GM23248 (cell line): ENCODE data around the gene TSEN15. TPM values are rescaled to one million over a fixed set of nuclear protein-coding genes. Genes with fewer than 3 reads are reported as not detected.
"Not testable (repeated sequence)": the region's sequence is repeated elsewhere in the genome, so short reads cannot be mapped to it uniquely, and the experiment has no call there.

Experiments
- DNase-seq: peaks from one replicate; pipeline ENCODE4 v3.0.0-alpha.2; 2015
- H2AFZ ChIP-seq: fragments of 200-600 bp; sonication (generic); 2 replicates; pipeline ENCODE4 v1.6.1; 2016; ENCODE audit warnings: antibody characterized with exemption
- H3F3A ChIP-seq: fragments of 200-600 bp; sonication (generic); 2 replicates; pipeline ENCODE4 v1.6.1; 2016; ENCODE audit warnings: mild to moderate bottlenecking, antibody characterized with exemption, mixed run types; ENCODE audit not compliant: insufficient read depth
- H3K27ac ChIP-seq: fragments of 200-600 bp; sonication (generic); 2 replicates; pipeline ENCODE4 v1.5.1; 2016; ENCODE audit warnings: mild to moderate bottlenecking
- H3K27me3 ChIP-seq: fragments of 200-600 bp; sonication (generic); replicated peaks from 2 replicates; pipeline ENCODE4 v1.6.1; 2016; ENCODE audit warnings: mild to moderate bottlenecking; ENCODE audit not compliant: insufficient read depth
- H3K36me3 ChIP-seq: fragments of 200-600 bp; sonication (generic); 2 replicates; pipeline ENCODE4 v1.6.1; 2016; ENCODE audit warnings: low read depth, mild to moderate bottlenecking
- H3K4me1 ChIP-seq: fragments of 200-600 bp; sonication (generic); 2 replicates; pipeline ENCODE4 v1.6.1; 2016; ENCODE audit warnings: mild to moderate bottlenecking; ENCODE audit not compliant: insufficient read depth
- H3K4me2 ChIP-seq: fragments of 200-600 bp; sonication (generic); one replicate; pipeline ENCODE4 v1.6.1; 2016; ENCODE audit warnings: mild to moderate bottlenecking; ENCODE audit not compliant: unreplicated experiment
- H3K4me3 ChIP-seq: fragments of 200-600 bp; sonication (generic); 2 replicates; pipeline ENCODE4 v1.5.1; 2016; ENCODE audit warnings: mild to moderate bottlenecking
- H3K79me2 ChIP-seq: fragments of 200-600 bp; sonication (generic); 2 replicates; pipeline ENCODE4 v1.6.1; 2016; ENCODE audit warnings: mild to moderate bottlenecking; ENCODE audit not compliant: insufficient read depth
- H3K9ac ChIP-seq: fragments of 200-600 bp; sonication (generic); 2 replicates; pipeline ENCODE4 v1.6.1; 2016; ENCODE audit warnings: mild to moderate bottlenecking
- H3K9me2 ChIP-seq: fragments of 200-600 bp; sonication (generic); 2 replicates; pipeline ENCODE4 v1.6.1; 2016; ENCODE audit warnings: mixed run types, mild to moderate bottlenecking, moderate library complexity; ENCODE audit not compliant: insufficient read depth
- H3K9me3 ChIP-seq: fragments of 200-600 bp; sonication (generic); one replicate; pipeline ENCODE4 v1.6.1; 2017; ENCODE audit warnings: low read depth
- H4K20me1 ChIP-seq: fragments of 200-600 bp; sonication (generic); 2 replicates; pipeline ENCODE4 v1.6.0; 2016; ENCODE audit not compliant: insufficient read depth
- EZH2 ChIP-seq: fragments of 200-600 bp; sonication (generic); IDR thresholded peaks from 2 replicates; pipeline ENCODE4 v1.6.1; 2018; ENCODE audit warnings: antibody characterized with exemption, mild to moderate bottlenecking; ENCODE audit not compliant: insufficient read depth, poor library complexity, severe bottlenecking
- EZH2phosphoT487 ChIP-seq: fragments of 200-600 bp; sonication (generic); IDR thresholded peaks from 2 replicates; pipeline ENCODE4 v1.6.1; 2018; ENCODE audit warnings: antibody characterized with exemption, moderate library complexity, mild to moderate bottlenecking, low read depth; ENCODE audit not compliant: insufficient read depth
- WGBS, 2 experiments: methylation state at CpG; one replicate each; pipeline ENCODE4 v1.1.6; 2015 to 2017; ENCODE audit warnings: low lambda C conversion rate in 2 of 2, low coverage in 1 of 2; ENCODE audit errors: missing lambda C conversion rate in 2 of 2; 5-methylcytosine and 5-hydroxymethylcytosine counted together
- in situ Hi-C: fragments of 300-500 bp; cut with MboI; formaldehyde crosslinking; loops from 2 replicates; pipeline ENCODE4 v1.15.0; 2020
- polyA plus RNA-seq: library from polyadenylated mRNA; unstranded; fragments of >200 nt; fragmentation: Nextera tagmentation; extraction: Ambion mirVana; gene quantifications from 2 replicates; pipeline ENCODE4 v1.2.1, GENCODE V29; 2016
- total RNA-seq: library from RNA; depleted of rRNA; stranded (reverse); fragments of >200 nt; shearing (Covaris generic); gene quantifications from 2 replicates; pipeline ENCODE4 v1.2.3, GENCODE V29; 2014

Gene TSEN15
- total and polyA plus RNA-seq, 2 experiments from 2014 or later = 52.0 to 81.9 TPM

- Histone ChIP-seq H3F3A (peaks cover 15% of the 10 kb centered on the region), H4K20me1 (no peaks in the 10 kb centered on the region), H3K4me2 (no peak overlapping the region), H3K9me3 (no peaks in the 10 kb centered on the region), H3K9ac (no peak overlapping the region), H3K4me3 (no peak overlapping the region), H2AFZ (no peak overlapping the region), H3K27me3 (no peaks in the 10 kb centered on the region), H3K9me2 (no peaks in the 10 kb centered on the region), H3K79me2 (no peaks in the 10 kb centered on the region), H3K27ac (no peak overlapping the region), H3K36me3 (no peaks in the 10 kb centered on the region), H3K4me1 (peaks cover 4% of the 10 kb centered on the region; the same call in 1 of the 2 replicates)
- DNase-seq = no peak
- no peak for TF ChIP-seq EZH2phosphoT487
- no peak for TF ChIP-seq EZH2
- in situ Hi-C loops = no loop called here
- WGBS, 2 experiments = 95 to 98% methylated on average over 4 of the region's 4 CpGs
Measured at GRCh38 chr1:184039126-184039525, 12.4 kb upstream of the TSEN15 start.

- no peak for TF ChIP-seq EZH2phosphoT487
- no peak for TF ChIP-seq EZH2
- H3K9me3 ChIP-seq = no peaks in the 10 kb centered on the region
- no peaks in the 10 kb centered on the region for H3K4me1 ChIP-seq
- no peak overlapping the region for H3K9ac ChIP-seq
- H3K27ac ChIP-seq = no peak overlapping the region
- no peaks in the 10 kb centered on the region for H3F3A ChIP-seq
- H3K79me2 ChIP-seq = no peaks in the 10 kb centered on the region
- no peak overlapping the region for H2AFZ ChIP-seq
- H3K27me3 ChIP-seq = no peaks in the 10 kb centered on the region
- 68 to 69% methylated on average over 3 of the region's 3 CpGs for WGBS, 2 experiments
- no peaks in the 10 kb centered on the region for H3K9me2 ChIP-seq
- no peaks in the 10 kb centered on the region for H3K36me3 ChIP-seq
- no peaks in the 10 kb centered on the region for H4K20me1 ChIP-seq
- in situ Hi-C loops = loop anchor here (10.0 kb wide), 1 partner anchor 387 kb away; the partner anchor contains the start of gene APOBEC4
- H3K4me2 ChIP-seq = no peak overlapping the region
- no peak for DNase-seq
- H3K4me3 ChIP-seq = no peak overlapping the region
Measured at GRCh38 chr1:184041731-184042130, 9.8 kb upstream of the TSEN15 start.

- not testable (repeated sequence) for DNase-seq, H3K4me3 ChIP-seq, H3F3A ChIP-seq, H3K36me3 ChIP-seq, H3K9ac ChIP-seq, H3K27me3 ChIP-seq, H3K9me3 ChIP-seq, H3K27ac ChIP-seq, H3K79me2 ChIP-seq, H3K4me1 ChIP-seq, H3K4me2 ChIP-seq, H2AFZ ChIP-seq, H3K9me2 ChIP-seq, H4K20me1 ChIP-seq
- 42 to 51% methylated on average over 2 of the region's 2 CpGs for WGBS, 2 experiments
- in situ Hi-C loops = loop anchor here (10.0 kb wide), 1 partner anchor 389 kb away; the partner anchor contains the start of gene APOBEC4
Measured at GRCh38 chr1:184043315-184043714, 8.2 kb upstream of the TSEN15 start.

GRCh38 chr1:184044603-184045376 lies 6.7 kb upstream of the TSEN15 start:
- no peak overlapping the region for H3K4me2 ChIP-seq
- H3K79me2 ChIP-seq = no peaks in the 10 kb centered on the region
- no peak overlapping the region for H3K27ac ChIP-seq
- H3K9ac ChIP-seq = no peak overlapping the region
- H2AFZ ChIP-seq = no peak overlapping the region
- H3K4me1 ChIP-seq = peaks cover 1% of the 10 kb centered on the region
- TF ChIP-seq EZH2 (no peak), EZH2phosphoT487 (no peak)
- WGBS, 2 experiments = 92 to 95% methylated on average over 3 of the region's 3 CpGs
- no peaks in the 10 kb centered on the region for H3F3A ChIP-seq
- no peaks in the 10 kb centered on the region for H4K20me1 ChIP-seq
- DNase-seq = no peak
- H3K9me2 ChIP-seq = no peaks in the 10 kb centered on the region
- H3K36me3 ChIP-seq = no peaks in the 10 kb centered on the region
- no peak overlapping the region for H3K4me3 ChIP-seq
- no peaks in the 10 kb centered on the region for H3K27me3 ChIP-seq
- in situ Hi-C loops = loop anchor here (10.0 kb wide), 1 partner anchor 390 kb away; the partner anchor contains the start of gene APOBEC4
- no peaks in the 10 kb centered on the region for H3K9me3 ChIP-seq

- H2AFZ ChIP-seq, H3K27ac ChIP-seq, H3K9ac ChIP-seq, DNase-seq, H4K20me1 ChIP-seq, H3K4me2 ChIP-seq, H3K27me3 ChIP-seq, H3K9me3 ChIP-seq, H3K4me3 ChIP-seq, H3K36me3 ChIP-seq, H3F3A ChIP-seq, H3K79me2 ChIP-seq, H3K9me2 ChIP-seq: not testable (repeated sequence)
- in situ Hi-C loops = loop anchor here (10.0 kb wide), 1 partner anchor 393 kb away; the partner anchor contains the start of gene APOBEC4
- 63 to 64% methylated on average over 5 of the region's 5 CpGs for WGBS, 2 experiments
- peaks cover 16% of the 10 kb centered on the region for H3K4me1 ChIP-seq
Measured at GRCh38 chr1:184047541-184047940, 4.0 kb upstream of the TSEN15 start.
